Esophagus muscularis mucosa (tissue), 3 donors: ENCODE data around the gene PTPN14.

Experiments used
- CTCF ChIP-seq, 3 experiments: fragments of 200-600 bp in 2 of 3; fragments of 450-650 bp in 1 of 3; sonication (generic) in 2 of 3; IDR thresholded peaks; one replicate each; pipeline ENCODE4 v1.5.1; 2017 to 2019; ENCODE audit warnings: antibody characterized with exemption in 3 of 3, mild to moderate bottlenecking in 2 of 3, moderate library complexity in 1 of 3
- POLR2A ChIP-seq: fragments of 450-650 bp; IDR thresholded peaks from one replicate; pipeline ENCODE4 v1.6.1; 2017; ENCODE audit warnings: antibody characterized with exemption, moderate library complexity, mild to moderate bottlenecking, low read depth

- no peak for TF ChIP-seq CTCF (IDR thresholded peaks at IDR 0.05)
- TF ChIP-seq POLR2A: no peak
Measured at GRCh38 chr1:214400131-214400530, 151.3 kb downstream of the PTPN14 start.
